Keratinocyte (primary cell): ENCODE data around the gene CDHR1. TPM values are rescaled to one million over a fixed set of nuclear protein-coding genes. Genes with fewer than 3 reads are reported as not detected.

Source experiments
- DNase-seq: peaks from one replicate; pipeline ENCODE4 v3.0.0-alpha.2; 2011; ENCODE audit warnings: low read depth, missing footprints, low spot score
- FAIRE-seq: peaks from 2 replicates; lab custom pipeline; 2011; peaks lifted over from hg19 to GRCh38; lab: Jason Lieb, UNC
- H2AFZ ChIP-seq: 2 replicates; pipeline ENCODE4 v1.6.0; 2012; ENCODE audit warnings: low read length, control low read depth, inconsistent platforms; ENCODE audit not compliant: control insufficient read depth
- H3K27ac ChIP-seq: 2 replicates; pipeline ENCODE4 v1.5.1; 2011; ENCODE audit warnings: low read length; ENCODE audit not compliant: control insufficient read depth, insufficient read depth
- H3K27me3 ChIP-seq: 3 replicates; pipeline ENCODE4 v1.6.0; 2011; ENCODE audit warnings: low read length; ENCODE audit not compliant: control insufficient read depth, insufficient read depth; ENCODE audit errors: extremely low read depth
- H3K36me3 ChIP-seq, 2 experiments: 2 replicates in 1 of 2; 3 replicates in 1 of 2; pipeline ENCODE4 v1.5.1; 2011; ENCODE audit warnings: low read length in 2 of 2, mild to moderate bottlenecking in 1 of 2; ENCODE audit not compliant: control insufficient read depth in 2 of 2, insufficient read depth in 2 of 2; ENCODE audit errors: extremely low read depth in 1 of 2
- H3K4me1 ChIP-seq: 3 replicates; pipeline ENCODE4 v1.5.1; 2011; ENCODE audit warnings: low read length; ENCODE audit not compliant: control insufficient read depth, insufficient read depth; ENCODE audit errors: extremely low read depth
- H3K4me2 ChIP-seq: 3 replicates; pipeline ENCODE4 v1.6.0; 2011; ENCODE audit warnings: low read depth, low read length; ENCODE audit not compliant: control insufficient read depth, insufficient read depth; ENCODE audit errors: extremely low read depth
- H3K4me3 ChIP-seq, 3 experiments: fragments of 200-600 bp in 1 of 3; sonication (generic) in 1 of 3; 2 replicates in 2 of 3; 3 replicates in 1 of 3; pipeline ENCODE4 v1.5.1; 2011 to 2016; ENCODE audit warnings: low read length in 3 of 3, mild to moderate bottlenecking in 3 of 3, control low read depth in 2 of 3, inconsistent platforms in 1 of 3, low read depth in 1 of 3, mixed read lengths in 1 of 3, mixed run types in 1 of 3, moderate library complexity in 1 of 3; ENCODE audit not compliant: control insufficient read depth in 2 of 3, insufficient read depth in 2 of 3; ENCODE audit errors: extremely low read depth in 1 of 3
- H3K79me2 ChIP-seq: 2 replicates; pipeline ENCODE4 v1.6.0; 2012; ENCODE audit warnings: low read length; ENCODE audit not compliant: control insufficient read depth, insufficient read depth
- H3K9ac ChIP-seq: 3 replicates; pipeline ENCODE4 v1.6.0; 2011; ENCODE audit warnings: low read length; ENCODE audit not compliant: control insufficient read depth, insufficient read depth; ENCODE audit errors: extremely low read depth
- H3K9me1 ChIP-seq: 3 replicates; pipeline ENCODE4 v1.6.0; 2011; ENCODE audit warnings: low read length; ENCODE audit not compliant: control insufficient read depth, insufficient read depth; ENCODE audit errors: extremely low read depth
- H3K9me3 ChIP-seq: 2 replicates; pipeline ENCODE4 v1.5.1; 2012; ENCODE audit warnings: low read depth, low read length; ENCODE audit not compliant: control insufficient read depth
- H4K20me1 ChIP-seq: 3 replicates; pipeline ENCODE4 v1.6.0; 2011; ENCODE audit warnings: low read length; ENCODE audit not compliant: control insufficient read depth, insufficient read depth; ENCODE audit errors: extremely low read depth
- EZH2 ChIP-seq: IDR thresholded peaks from one replicate; pipeline ENCODE4 v1.6.1; 2012; ENCODE audit warnings: inconsistent platforms, mild to moderate bottlenecking, low read length, moderate library complexity
- dilution Hi-C: fragments of 300-500 bp; cut with MboI; formaldehyde crosslinking; loops from one replicate; pipeline ENCODE4 v1.7.0; 2020; ENCODE audit warnings: low sequenced_read_pairs; ENCODE audit not compliant: extremely low pct_ligation_motif_present
- polyA plus RNA-seq, 5 experiments: library from polyadenylated mRNA; depleted of rRNA in 3 of 5; stranded (reverse) in 3 of 5; stranded (forward) in 1 of 5; unstranded in 1 of 5; fragments of >200 nt; gene quantifications; 1 replicate in 1 of 5; 2 replicates in 3 of 5; 3 replicates in 1 of 5; pipeline versions ENCODE4 v1.2.1 to v1.2.3, GENCODE V29; 2011 to 2012; ENCODE audit warnings: missing spikeins in 2 of 5, low read depth in 1 of 5, low replicate concordance in 1 of 5
- TF ChIP-seq, protein P1 (sequence below), 3 experiments: IDR thresholded peaks in 1 of 3; conservative IDR thresholded peaks in 1 of 3; optimal IDR thresholded peaks in 1 of 3; 2 replicates in 2 of 3; 3 replicates in 1 of 3; pipeline versions ENCODE3 to v1.5.1; 2011; ENCODE audit warnings: low read length in 3 of 3, mild to moderate bottlenecking in 3 of 3, moderate library complexity in 2 of 3, control low read depth in 1 of 3, inconsistent platforms in 1 of 3; ENCODE audit not compliant: insufficient read depth in 2 of 3; ENCODE audit errors: extremely low read depth in 1 of 3

Gene CDHR1
- polyA plus RNA-seq, 1 donor (not counting 4 experiments of a cell fraction or from before 2014, with no cell fraction given): 5.2 TPM

- Histone ChIP-seq H2AFZ (no peak overlapping the region), H3K4me1 (no peaks in the 10 kb centered on the region), H4K20me1 (no peaks in the 10 kb centered on the region), H3K4me2 (no peak overlapping the region), H3K27ac (no peak overlapping the region), H3K27me3 (peaks cover 22% of the 10 kb centered on the region), H3K9me3 (no peaks in the 10 kb centered on the region), H3K36me3 (no peaks in the 10 kb centered on the region), H3K9me1 (no peaks in the 10 kb centered on the region), H3K4me3 (no peak overlapping the region), H3K9ac (no peak overlapping the region), H3K79me2 (no peaks in the 10 kb centered on the region)
- dilution Hi-C loops: loop anchor here (10.0 kb wide), 1 partner anchor 57 kb away; no protein-coding TSS in a partner anchor
- no peak for DNase-seq
- TF ChIP-seq, protein P1, sequence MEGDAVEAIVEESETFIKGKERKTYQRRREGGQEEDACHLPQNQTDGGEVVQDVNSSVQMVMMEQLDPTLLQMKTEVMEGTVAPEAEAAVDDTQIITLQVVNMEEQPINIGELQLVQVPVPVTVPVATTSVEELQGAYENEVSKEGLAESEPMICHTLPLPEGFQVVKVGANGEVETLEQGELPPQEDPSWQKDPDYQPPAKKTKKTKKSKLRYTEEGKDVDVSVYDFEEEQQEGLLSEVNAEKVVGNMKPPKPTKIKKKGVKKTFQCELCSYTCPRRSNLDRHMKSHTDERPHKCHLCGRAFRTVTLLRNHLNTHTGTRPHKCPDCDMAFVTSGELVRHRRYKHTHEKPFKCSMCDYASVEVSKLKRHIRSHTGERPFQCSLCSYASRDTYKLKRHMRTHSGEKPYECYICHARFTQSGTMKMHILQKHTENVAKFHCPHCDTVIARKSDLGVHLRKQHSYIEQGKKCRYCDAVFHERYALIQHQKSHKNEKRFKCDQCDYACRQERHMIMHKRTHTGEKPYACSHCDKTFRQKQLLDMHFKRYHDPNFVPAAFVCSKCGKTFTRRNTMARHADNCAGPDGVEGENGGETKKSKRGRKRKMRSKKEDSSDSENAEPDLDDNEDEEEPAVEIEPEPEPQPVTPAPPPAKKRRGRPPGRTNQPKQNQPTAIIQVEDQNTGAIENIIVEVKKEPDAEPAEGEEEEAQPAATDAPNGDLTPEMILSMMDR (optimal IDR thresholded peaks at IDR 0.05 in 1 of 3, IDR thresholded peaks at IDR 0.05 in 1 of 3, conservative IDR thresholded peaks at IDR 0.05 in 1 of 3; ENCODE audit: extremely low read depth in 1 of 3, insufficient read depth in 2 of 3, low read length in 3 of 3): no peak
- no peak for TF ChIP-seq EZH2
- no peak for FAIRE-seq
These were observed 7.3 kb downstream of the CDHR1 start for GRCh38 chr10:84201682-84202081.

DNA sequence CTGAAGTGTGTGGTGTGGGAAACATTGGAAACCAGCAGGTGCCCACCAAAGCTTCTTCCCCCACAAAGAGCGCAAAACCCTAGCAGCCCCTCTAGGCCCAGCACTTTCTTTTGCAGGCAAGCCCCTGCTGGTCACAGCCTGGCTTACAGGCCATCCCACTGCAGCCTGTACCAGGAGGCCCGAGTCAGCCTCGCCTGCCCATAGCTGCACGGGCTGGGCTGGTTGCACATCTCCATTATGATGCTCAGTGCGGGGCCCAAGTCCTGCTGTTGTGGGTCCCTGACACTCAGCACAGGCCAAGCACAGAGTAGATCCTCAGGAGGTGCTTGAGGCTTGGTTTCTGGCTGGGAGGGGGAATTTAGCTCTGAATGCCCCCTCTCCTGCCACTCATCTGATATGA is 8.0 kb downstream of the CDHR1 start:
- no peak overlapping the region for H3K9ac ChIP-seq
- peaks cover 16% of the 10 kb centered on the region for H3K27me3 ChIP-seq
- TF ChIP-seq, protein P1 (optimal IDR thresholded peaks at IDR 0.05 in 1 of 3, IDR thresholded peaks at IDR 0.05 in 1 of 3, conservative IDR thresholded peaks at IDR 0.05 in 1 of 3; ENCODE audit: extremely low read depth in 1 of 3, insufficient read depth in 2 of 3, low read length in 3 of 3): no peak
- no peak for TF ChIP-seq EZH2
- H3K4me3 ChIP-seq: no peak overlapping the region
- dilution Hi-C loops: loop anchor here (10.0 kb wide), 1 partner anchor 58 kb away; no protein-coding TSS in a partner anchor
- no peak overlapping the region for H3K4me2 ChIP-seq
- no peak for FAIRE-seq
- no peaks in the 10 kb centered on the region for H3K36me3 ChIP-seq
- H4K20me1 ChIP-seq: no peaks in the 10 kb centered on the region
- no peaks in the 10 kb centered on the region for H3K4me1 ChIP-seq
- H3K9me3 ChIP-seq: no peaks in the 10 kb centered on the region
- no peaks in the 10 kb centered on the region for H3K9me1 ChIP-seq
- H3K27ac ChIP-seq: no peak overlapping the region
- no peaks in the 10 kb centered on the region for H3K79me2 ChIP-seq
- DNase-seq: no peak
- no peak overlapping the region for H2AFZ ChIP-seq
